ENCODE results near the gene STOML2.

The STOML2 gene

GRCh38 chr9:35107297-35108290, 4.7 kb upstream of the STOML2 start:
- no peak for DNase-seq (ENCODE audit: low read depth)

GRCh38 chr9:35106343-35106730, 3.4 kb upstream of the STOML2 start:
- no peak for DNase-seq (ENCODE audit: low read depth)

- no peak for DNase-seq (ENCODE audit: low read depth)
These were observed 2.8 kb upstream of the STOML2 start for GRCh38 chr9:35105571-35106342.

- DNase-seq (ENCODE audit: low read depth) = no peak
These were observed 2.2 kb upstream of the STOML2 start for GRCh38 chr9:35105126-35105525.

GRCh38 chr9:35104586-35104985, 1.7 kb upstream of the STOML2 start:
- DNase-seq (ENCODE audit: low read depth) = no peak

GRCh38 chr9:35103660-35104191, 795 bp upstream of the STOML2 start:
- no peak for DNase-seq (ENCODE audit: low read depth)

GRCh38 chr9:35102465-35102768, 514 bp downstream of the STOML2 start:
- no peak for DNase-seq (ENCODE audit: low read depth)

GRCh38 chr9:35097573-35097972, 5.4 kb downstream of the STOML2 start:
- no peak for DNase-seq (ENCODE audit: low read depth)

- peak; percentile 71 for DNase-seq (ENCODE audit: low read depth)
These were observed 6.7 kb downstream of the STOML2 start, which contains the start of gene PIGO for GRCh38 chr9:35096035-35096849. PIGO (minus strand) TSS chr9:35096591; CDS start chr9:35095565, 1,026 bp downstream.

- DNase-seq (ENCODE audit: low read depth) = no peak
These were observed 11.4 kb downstream of the STOML2 start for GRCh38 chr9:35091536-35091935.

- no peak for DNase-seq (ENCODE audit: low read depth)
These were observed 13.5 kb downstream of the STOML2 start for GRCh38 chr9:35089434-35089833.

GRCh38 chr9:35085078-35085477, 17.9 kb downstream of the STOML2 start:
- no peak for DNase-seq (ENCODE audit: low read depth)

GRCh38 chr9:35079426-35080341, 23.2 kb downstream of the STOML2 start, which contains the start of gene FANCG:
FANCG (minus strand) TSS chr9:35079942; CDS start chr9:35079524, 418 bp downstream.
- DNase-seq (ENCODE audit: low read depth) = peak; percentile 58

- no peak for DNase-seq (ENCODE audit: low read depth)
These were observed 23.9 kb downstream of the STOML2 start for GRCh38 chr9:35079041-35079425.

- DNase-seq (ENCODE audit: low read depth) = no peak
These were observed 24.9 kb downstream of the STOML2 start for GRCh38 chr9:35078066-35078465.

- no peak for DNase-seq (ENCODE audit: low read depth)
These were observed 26.1 kb downstream of the STOML2 start for GRCh38 chr9:35076848-35077247.

- no peak for DNase-seq (ENCODE audit: low read depth)
These were observed 27.6 kb downstream of the STOML2 start for GRCh38 chr9:35075358-35075757.

GRCh38 chr9:35074791-35075190, 28.1 kb downstream of the STOML2 start:
- no peak for DNase-seq (ENCODE audit: low read depth)

- DNase-seq (ENCODE audit: low read depth) = no peak
These were observed 28.8 kb downstream of the STOML2 start for GRCh38 chr9:35074141-35074540.

- no peak for DNase-seq (ENCODE audit: low read depth)
These were observed 29.7 kb downstream of the STOML2 start for GRCh38 chr9:35073279-35073612.

All from stimulated activated CD8-positive, alpha-beta memory T cell treated with anti-CD3 and anti-CD28 coated beads, Interleukin-15, amount 100 ng/mL, for 1 hour (primary cell).